A549 (cell line): Measurements from ENCODE around the gene FUCA1.

Source experiments
- CHD2 ChIP-seq: fragments of 150-350 bp; IDR thresholded peaks from 2 replicates; pipeline ENCODE4 v1.6.1; 2014; ENCODE audit warnings: low read length; ENCODE audit not compliant: partially characterized antibody
- JUNB ChIP-seq: fragments of >200 bp; sonication (Bioruptor Twin); formaldehyde crosslinking; IDR thresholded peaks from 2 replicates; pipeline ENCODE4 v1.6.1; 2016
- MYC ChIP-seq: IDR thresholded peaks from 2 replicates; pipeline ENCODE4 v1.6.1; 2012; ENCODE audit warnings: mild to moderate bottlenecking, inconsistent platforms, low read length, improper control_type of control experiment, borderline replicate concordance
- POLR2A ChIP-seq: IDR thresholded peaks from 2 replicates; pipeline ENCODE4 v1.6.1; 2012; ENCODE audit warnings: mild to moderate bottlenecking, low read length
- RCOR1 ChIP-seq: fragments of 150-350 bp; IDR thresholded peaks from 2 replicates; pipeline ENCODE4 v1.6.1; 2014; ENCODE audit warnings: antibody characterized with exemption, low read length, low read depth
- TF ChIP-seq, protein P1 (sequence below): fragments of >200 bp; sonication (Bioruptor Twin); formaldehyde crosslinking; IDR thresholded peaks from 3 replicates; pipeline ENCODE4 v1.5.1; 2016
- TF ChIP-seq, protein P2 (sequence below): fragments of 200-600 bp; sonication (generic); IDR thresholded peaks from 2 replicates; pipeline ENCODE4 v1.6.1; 2016; ENCODE audit warnings: antibody characterized with exemption, mild to moderate bottlenecking, moderate library complexity
- TF ChIP-seq, protein P3 (sequence below): IDR thresholded peaks from 2 replicates; pipeline ENCODE4 v1.6.1; 2012
- TF ChIP-seq, protein P4 (sequence below): fragments of 450-650 bp; IDR thresholded peaks from 2 replicates; pipeline ENCODE4 v1.6.1; 2014; ENCODE audit warnings: antibody characterized with exemption

DNA sequence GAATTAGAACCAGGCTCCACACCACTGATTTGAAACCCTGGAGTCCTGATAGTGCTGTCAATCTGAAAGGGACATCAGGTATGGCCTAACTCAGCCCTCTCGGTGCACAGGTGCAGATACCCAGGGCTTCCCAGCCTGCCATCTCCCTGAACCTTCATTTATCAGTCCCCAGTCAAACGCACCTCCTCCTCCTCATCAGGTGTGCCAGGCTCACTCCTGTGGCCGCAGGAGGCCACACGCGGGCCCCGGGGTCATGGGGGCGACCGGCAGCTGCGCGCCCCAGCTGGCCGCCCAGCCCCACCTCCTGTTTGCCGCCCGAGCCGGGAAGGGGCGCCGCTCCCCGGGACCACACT lies 572 bp downstream of the FUCA1 start:
- TF ChIP-seq, protein P1, sequence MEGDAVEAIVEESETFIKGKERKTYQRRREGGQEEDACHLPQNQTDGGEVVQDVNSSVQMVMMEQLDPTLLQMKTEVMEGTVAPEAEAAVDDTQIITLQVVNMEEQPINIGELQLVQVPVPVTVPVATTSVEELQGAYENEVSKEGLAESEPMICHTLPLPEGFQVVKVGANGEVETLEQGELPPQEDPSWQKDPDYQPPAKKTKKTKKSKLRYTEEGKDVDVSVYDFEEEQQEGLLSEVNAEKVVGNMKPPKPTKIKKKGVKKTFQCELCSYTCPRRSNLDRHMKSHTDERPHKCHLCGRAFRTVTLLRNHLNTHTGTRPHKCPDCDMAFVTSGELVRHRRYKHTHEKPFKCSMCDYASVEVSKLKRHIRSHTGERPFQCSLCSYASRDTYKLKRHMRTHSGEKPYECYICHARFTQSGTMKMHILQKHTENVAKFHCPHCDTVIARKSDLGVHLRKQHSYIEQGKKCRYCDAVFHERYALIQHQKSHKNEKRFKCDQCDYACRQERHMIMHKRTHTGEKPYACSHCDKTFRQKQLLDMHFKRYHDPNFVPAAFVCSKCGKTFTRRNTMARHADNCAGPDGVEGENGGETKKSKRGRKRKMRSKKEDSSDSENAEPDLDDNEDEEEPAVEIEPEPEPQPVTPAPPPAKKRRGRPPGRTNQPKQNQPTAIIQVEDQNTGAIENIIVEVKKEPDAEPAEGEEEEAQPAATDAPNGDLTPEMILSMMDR: no peak
- TF ChIP-seq JUNB (no peak), RCOR1 (no peak), POLR2A (no peak), CHD2 (no peak), MYC (no peak)
- TF ChIP-seq, protein P2, sequence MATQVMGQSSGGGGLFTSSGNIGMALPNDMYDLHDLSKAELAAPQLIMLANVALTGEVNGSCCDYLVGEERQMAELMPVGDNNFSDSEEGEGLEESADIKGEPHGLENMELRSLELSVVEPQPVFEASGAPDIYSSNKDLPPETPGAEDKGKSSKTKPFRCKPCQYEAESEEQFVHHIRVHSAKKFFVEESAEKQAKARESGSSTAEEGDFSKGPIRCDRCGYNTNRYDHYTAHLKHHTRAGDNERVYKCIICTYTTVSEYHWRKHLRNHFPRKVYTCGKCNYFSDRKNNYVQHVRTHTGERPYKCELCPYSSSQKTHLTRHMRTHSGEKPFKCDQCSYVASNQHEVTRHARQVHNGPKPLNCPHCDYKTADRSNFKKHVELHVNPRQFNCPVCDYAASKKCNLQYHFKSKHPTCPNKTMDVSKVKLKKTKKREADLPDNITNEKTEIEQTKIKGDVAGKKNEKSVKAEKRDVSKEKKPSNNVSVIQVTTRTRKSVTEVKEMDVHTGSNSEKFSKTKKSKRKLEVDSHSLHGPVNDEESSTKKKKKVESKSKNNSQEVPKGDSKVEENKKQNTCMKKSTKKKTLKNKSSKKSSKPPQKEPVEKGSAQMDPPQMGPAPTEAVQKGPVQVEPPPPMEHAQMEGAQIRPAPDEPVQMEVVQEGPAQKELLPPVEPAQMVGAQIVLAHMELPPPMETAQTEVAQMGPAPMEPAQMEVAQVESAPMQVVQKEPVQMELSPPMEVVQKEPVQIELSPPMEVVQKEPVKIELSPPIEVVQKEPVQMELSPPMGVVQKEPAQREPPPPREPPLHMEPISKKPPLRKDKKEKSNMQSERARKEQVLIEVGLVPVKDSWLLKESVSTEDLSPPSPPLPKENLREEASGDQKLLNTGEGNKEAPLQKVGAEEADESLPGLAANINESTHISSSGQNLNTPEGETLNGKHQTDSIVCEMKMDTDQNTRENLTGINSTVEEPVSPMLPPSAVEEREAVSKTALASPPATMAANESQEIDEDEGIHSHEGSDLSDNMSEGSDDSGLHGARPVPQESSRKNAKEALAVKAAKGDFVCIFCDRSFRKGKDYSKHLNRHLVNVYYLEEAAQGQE: no peak
- TF ChIP-seq, protein P3, sequence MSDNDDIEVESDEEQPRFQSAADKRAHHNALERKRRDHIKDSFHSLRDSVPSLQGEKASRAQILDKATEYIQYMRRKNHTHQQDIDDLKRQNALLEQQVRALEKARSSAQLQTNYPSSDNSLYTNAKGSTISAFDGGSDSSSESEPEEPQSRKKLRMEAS: no peak
- TF ChIP-seq, protein P4, sequence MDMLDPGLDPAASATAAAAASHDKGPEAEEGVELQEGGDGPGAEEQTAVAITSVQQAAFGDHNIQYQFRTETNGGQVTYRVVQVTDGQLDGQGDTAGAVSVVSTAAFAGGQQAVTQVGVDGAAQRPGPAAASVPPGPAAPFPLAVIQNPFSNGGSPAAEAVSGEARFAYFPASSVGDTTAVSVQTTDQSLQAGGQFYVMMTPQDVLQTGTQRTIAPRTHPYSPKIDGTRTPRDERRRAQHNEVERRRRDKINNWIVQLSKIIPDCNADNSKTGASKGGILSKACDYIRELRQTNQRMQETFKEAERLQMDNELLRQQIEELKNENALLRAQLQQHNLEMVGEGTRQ: no peak
